ENCODE data around the gene ZNF555.
"Not testable (repeated sequence)": the region's sequence is repeated elsewhere in the genome, so short reads cannot be mapped to it uniquely, and the experiment has no call there.

The ZNF555 gene

DNA sequence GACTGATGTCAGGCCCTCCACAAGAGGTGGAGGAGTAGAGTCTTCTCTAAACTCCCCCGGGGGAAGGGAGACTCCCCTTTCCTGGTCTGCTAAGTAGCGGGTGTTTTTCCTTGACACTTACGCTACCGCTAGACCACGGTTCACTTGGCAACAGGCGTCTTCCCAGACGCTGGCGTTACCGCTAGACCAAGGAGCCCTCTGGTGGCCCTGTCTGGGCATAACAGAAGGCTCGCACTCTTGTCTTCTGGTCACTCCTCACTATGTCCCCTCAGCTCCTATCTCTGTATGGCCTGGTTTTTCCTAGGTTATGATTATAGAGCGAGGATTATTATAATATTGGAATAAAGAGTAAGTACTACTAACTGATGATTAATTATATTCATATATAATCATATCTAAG is 30.9 kb downstream of the ZNF555 start:
- DNase-seq, result not testable (repeated sequence)

- no peak for DNase-seq
Observed at GRCh38 chr19:2877398-2878331, 36.4 kb downstream of the ZNF555 start.

DNA sequence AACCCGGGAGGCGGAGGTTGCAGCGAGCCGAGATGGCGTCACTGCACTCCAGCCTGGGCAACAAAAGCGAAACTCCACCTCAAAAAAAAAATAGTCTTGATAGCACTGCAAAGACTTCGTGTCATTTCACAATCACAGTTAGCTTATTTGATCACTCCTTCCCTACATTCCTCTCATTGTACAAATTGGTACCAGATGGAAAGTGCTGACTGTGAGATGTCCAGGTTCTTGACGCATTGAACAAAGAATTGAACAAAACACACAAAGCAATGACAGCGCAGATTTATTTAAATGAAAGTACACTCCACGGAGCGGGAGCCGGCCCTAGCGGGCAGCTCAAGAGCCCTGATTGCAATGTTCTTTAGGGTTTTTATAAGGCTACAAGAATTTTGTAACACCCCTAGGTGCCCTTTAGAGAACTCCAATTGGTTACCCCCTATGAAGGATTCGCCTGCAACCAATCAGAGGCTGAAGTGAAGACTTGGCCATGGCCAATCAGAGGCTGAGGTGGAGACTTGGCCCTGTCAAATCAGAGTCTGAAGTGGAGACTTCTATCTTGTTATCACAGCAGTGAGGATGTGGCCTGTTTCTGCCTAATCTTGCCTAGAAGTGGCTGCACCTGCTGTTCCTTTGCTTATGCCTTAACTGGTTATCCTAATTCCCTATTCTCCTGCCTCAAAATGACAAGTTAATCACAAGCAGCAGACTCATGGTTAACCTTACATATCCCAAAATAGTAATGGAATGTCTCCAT is 42.6 kb downstream of the ZNF555 start:
- DNase-seq, result no peak

GRCh38 chr19:2885736-2886135 is 44.5 kb downstream of the ZNF555 start:
- DNase-seq, result no peak

GRCh38 chr19:2887391-2887914 is 46.2 kb downstream of the ZNF555 start:
- DNase-seq, result peak; percentile 59

DNA sequence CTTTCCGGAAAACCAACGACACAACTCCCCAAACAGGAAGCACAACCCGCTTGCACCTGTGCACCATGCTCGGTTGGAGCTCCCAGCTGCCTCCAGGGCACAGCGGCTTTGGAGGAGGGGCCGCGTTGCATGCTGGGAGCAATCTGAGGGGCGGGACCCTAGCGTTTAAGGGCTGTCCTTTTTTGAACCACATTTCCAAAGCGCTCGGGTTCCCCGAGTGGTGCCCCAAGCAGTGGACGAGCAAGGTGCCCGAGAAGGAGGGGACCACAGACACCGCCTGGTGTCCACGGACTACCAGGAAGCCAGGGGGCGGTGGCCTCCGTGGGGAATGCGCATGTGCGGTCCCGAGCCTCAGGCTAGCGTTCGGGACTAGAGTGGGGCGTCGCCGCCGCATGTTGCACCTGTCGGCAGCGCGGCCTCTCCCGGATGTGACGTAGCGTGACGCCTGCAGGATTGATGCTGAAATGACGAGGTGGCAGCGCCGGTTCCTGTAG is 47.5 kb downstream of the ZNF555 start:
- peak; percentile 73 for DNase-seq

DNA sequence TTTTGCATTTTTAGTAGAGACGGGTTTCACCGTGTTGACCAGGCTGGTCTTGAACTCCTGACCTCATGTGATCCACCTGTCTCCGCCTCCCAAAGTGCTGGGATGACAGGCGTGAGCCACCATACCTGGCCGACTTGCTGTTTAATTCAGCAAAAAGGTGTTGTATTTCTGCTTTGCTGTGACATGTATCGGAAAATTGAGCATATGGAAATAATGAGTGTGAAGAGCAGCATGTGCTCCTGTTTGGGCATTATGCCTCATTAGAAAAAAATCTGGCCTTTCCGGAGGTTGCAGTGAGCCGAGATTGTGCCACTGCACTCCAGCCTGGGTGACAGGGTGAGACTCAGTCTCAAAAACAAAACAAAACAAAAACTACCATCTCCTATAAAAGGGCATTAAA is 49.3 kb downstream of the ZNF555 start:
- DNase-seq, result not testable (repeated sequence)

DNA sequence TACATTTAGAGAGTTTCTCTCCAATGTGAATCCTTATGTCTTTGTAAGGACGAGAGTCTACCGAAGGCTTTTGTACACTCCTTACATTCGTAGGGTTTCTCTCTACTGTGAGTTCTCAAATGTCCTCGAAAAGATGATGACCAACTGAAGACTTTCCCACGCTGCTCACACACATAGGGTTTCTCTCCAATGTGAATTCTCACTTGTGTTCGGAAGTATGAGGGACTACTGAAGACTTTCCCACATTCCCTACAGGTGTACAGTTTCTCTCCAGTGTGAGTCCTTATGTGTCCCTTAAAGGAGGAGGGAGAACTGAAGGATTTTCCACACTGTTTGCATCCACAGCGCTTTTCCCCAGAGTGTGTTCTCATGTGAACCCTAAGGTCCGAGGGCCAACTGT is 55.4 kb downstream of the ZNF555 start:
- DNase-seq, result no peak

- DNase-seq, result peak; percentile 92
Observed at GRCh38 chr19:2900296-2901252, 59.3 kb downstream of the ZNF555 start, which contains the start of gene ZNF57. ZNF57 (plus strand) TSS chr19:2900928; CDS start chr19:2901046, 118 bp downstream.

DNA sequence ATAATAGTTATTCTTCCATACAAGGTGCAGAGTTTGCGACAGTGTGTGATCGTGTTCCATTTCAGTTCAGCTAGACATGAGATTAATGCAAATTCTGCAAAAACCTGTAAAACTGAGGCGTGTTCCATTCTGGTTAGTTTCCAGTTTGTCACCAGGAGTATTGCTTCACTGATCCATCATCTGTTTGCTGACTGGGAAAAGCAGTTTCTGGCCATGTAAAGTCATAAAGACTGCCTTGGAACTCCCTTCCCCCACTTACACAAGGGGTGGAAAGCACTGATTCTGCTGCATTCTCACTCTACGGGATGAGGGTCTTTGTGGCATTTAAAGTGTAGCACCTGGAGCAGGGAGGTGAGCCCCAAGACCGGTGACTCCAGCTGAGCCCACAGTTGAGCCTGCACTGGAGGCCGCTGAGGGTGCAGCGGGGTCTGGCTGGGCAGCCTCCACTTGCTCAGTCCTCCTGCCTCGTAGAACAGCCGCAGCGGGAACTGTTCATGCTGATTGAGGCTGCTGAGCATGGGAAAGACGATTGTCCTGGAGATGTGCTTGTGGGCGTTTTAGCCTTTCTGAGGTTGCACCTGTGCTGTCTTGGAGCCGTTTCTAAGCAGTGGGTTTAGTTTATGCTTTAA is 61.4 kb downstream of the ZNF555 start:
- DNase-seq, result no peak

- DNase-seq, result not testable (repeated sequence)
Observed at GRCh38 chr19:2903326-2903725, 62.1 kb downstream of the ZNF555 start.

GRCh38 chr19:2905918-2906519 is 64.7 kb downstream of the ZNF555 start:
- DNase-seq, result no peak

DNA sequence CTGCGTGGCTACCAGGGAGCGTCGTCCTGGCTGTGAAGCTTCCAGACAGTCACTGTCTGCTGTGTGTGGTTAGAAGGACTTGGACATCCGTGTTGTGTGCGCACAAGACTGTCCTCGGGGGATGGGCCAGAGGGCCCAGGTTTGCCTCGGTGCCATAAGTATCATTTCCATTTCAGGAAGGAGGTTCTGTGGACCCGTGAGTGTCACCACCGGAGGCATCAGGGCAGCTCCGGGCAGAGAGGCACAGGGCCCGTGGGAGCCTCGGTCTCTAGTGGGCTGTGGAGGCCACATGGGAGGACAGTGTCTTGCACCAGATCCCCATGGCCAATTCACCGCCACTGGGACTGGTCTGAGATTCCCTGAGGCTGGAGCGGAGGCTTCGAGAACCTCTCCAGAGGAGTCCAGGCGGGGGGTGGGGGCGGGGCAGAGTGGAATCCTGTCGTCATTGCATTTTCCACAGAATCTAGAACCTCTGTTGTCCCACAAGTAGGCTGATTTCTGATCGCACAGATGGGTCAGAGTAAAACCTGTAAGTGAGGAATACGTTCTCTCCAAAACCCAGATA is 65.4 kb downstream of the ZNF555 start:
- no peak for DNase-seq

Measured in NCI-H526 treated with DMSO at 0.1 percent for 48 hours (cell line).